Astrocyte (in vitro differentiated cells and primary cell): ENCODE results near the gene TLE1. TPM values are rescaled to one million over a fixed set of nuclear protein-coding genes. Genes with fewer than 3 reads are reported as not detected.

Source experiments
- DNase-seq: peaks from one replicate; pipeline ENCODE4 v3.0.0-alpha.2; 2010; ENCODE audit warnings: low read depth
- FAIRE-seq: peaks from 2 replicates; lab custom pipeline; 2011; peaks lifted over from hg19 to GRCh38; lab: Jason Lieb, UNC
- H2AFZ ChIP-seq: 2 replicates; pipeline ENCODE4 v1.6.0; 2012; ENCODE audit warnings: low read depth, low read length, inconsistent platforms
- H3K27ac ChIP-seq: 2 replicates; pipeline ENCODE4 v1.5.1; 2011; ENCODE audit warnings: low read depth, low read length, inconsistent platforms
- H3K27me3 ChIP-seq: 2 replicates; pipeline ENCODE4 v1.6.0; 2011; ENCODE audit warnings: low read length, inconsistent platforms; ENCODE audit not compliant: insufficient read depth
- H3K36me3 ChIP-seq: 2 replicates; pipeline ENCODE4 v1.5.1; 2011; ENCODE audit warnings: low read length, inconsistent platforms; ENCODE audit not compliant: insufficient read depth
- H3K4me1 ChIP-seq: 2 replicates; pipeline ENCODE4 v1.5.1; 2011; ENCODE audit warnings: low read length, inconsistent platforms; ENCODE audit not compliant: insufficient read depth
- H3K4me2 ChIP-seq: 2 replicates; pipeline ENCODE4 v1.6.0; 2012; ENCODE audit warnings: low read length, inconsistent platforms
- H3K4me3 ChIP-seq: 2 replicates; pipeline ENCODE4 v1.5.1; 2011; ENCODE audit warnings: low read depth, mild to moderate bottlenecking, low read length, inconsistent platforms; ENCODE audit not compliant: insufficient read depth
- H3K79me2 ChIP-seq: 2 replicates; pipeline ENCODE4 v1.6.0; 2012; ENCODE audit warnings: mild to moderate bottlenecking, low read length, inconsistent platforms; ENCODE audit not compliant: insufficient read depth
- H3K9ac ChIP-seq: 2 replicates; pipeline ENCODE4 v1.6.0; 2012; ENCODE audit warnings: mild to moderate bottlenecking, low read length, inconsistent platforms
- H3K9me3 ChIP-seq: 2 replicates; pipeline ENCODE4 v1.5.1; 2012; ENCODE audit warnings: low read depth, mild to moderate bottlenecking, low read length, inconsistent platforms; ENCODE audit not compliant: insufficient read depth
- H4K20me1 ChIP-seq: 2 replicates; pipeline ENCODE4 v1.6.0; 2012; ENCODE audit warnings: low read length, inconsistent platforms; ENCODE audit not compliant: insufficient read depth
- H3K27ac Mint-ChIP-seq: one replicate; pipeline ENCODE4 v1.8.0; 2021; ENCODE audit warnings: mild to moderate bottlenecking, mixed read lengths; ENCODE audit not compliant: unreplicated experiment
- H3K27me3 Mint-ChIP-seq: one replicate; pipeline ENCODE4 v1.8.0; 2021; ENCODE audit warnings: low read depth, mixed read lengths; ENCODE audit not compliant: unreplicated experiment
- H3K36me3 Mint-ChIP-seq: one replicate; pipeline ENCODE4 v1.8.0; 2021; ENCODE audit warnings: low read depth, mixed read lengths; ENCODE audit not compliant: unreplicated experiment
- H3K4me1 Mint-ChIP-seq: one replicate; pipeline ENCODE4 v1.8.0; 2021; ENCODE audit warnings: low read depth, mixed read lengths; ENCODE audit not compliant: unreplicated experiment
- H3K4me3 Mint-ChIP-seq: one replicate; pipeline ENCODE4 v1.8.0; 2021; ENCODE audit warnings: mild to moderate bottlenecking, moderate library complexity, mixed read lengths; ENCODE audit not compliant: unreplicated experiment
- H3K9me3 Mint-ChIP-seq: one replicate; pipeline ENCODE4 v1.8.0; 2021; ENCODE audit warnings: mild to moderate bottlenecking, mixed read lengths; ENCODE audit not compliant: unreplicated experiment
- EZH2 ChIP-seq: IDR thresholded peaks from 2 replicates; pipeline ENCODE4 v1.6.1; 2012; ENCODE audit warnings: mild to moderate bottlenecking, low read length, inconsistent platforms; ENCODE audit not compliant: insufficient read depth
- total RNA-seq: library from RNA; stranded (reverse); gene quantifications from 2 replicates; pipeline ENCODE4 v1.2.1, GENCODE V29; 2021
- TF ChIP-seq, protein P1 (sequence below): IDR thresholded peaks from 2 replicates; pipeline ENCODE4 v1.5.1; 2011; ENCODE audit warnings: low read depth, mild to moderate bottlenecking, inconsistent platforms, low read length, moderate library complexity; ENCODE audit not compliant: insufficient read depth

TLE1 gene
- total RNA-seq, 1 donor from 2014 or later = 29.6 TPM

DNA sequence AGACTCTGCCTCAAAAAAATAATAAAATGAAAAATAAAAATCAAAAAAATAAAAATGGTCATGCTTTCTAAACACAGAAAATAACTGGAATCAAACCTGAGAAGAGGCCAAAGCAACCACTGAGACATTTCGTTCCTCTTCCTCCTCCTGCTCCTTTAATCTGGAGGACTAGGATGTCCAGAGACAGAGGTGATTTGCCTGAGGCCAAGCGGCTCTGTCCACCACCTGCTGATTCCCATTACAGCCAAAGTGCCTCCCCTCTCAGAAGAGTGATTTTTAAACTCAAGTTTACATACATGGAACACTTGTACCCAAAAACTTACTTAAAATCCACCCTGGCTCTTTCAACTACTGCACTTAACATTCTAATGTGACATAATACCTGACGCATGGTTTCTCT, 65.6 kb downstream of the TLE1 start:
- FAIRE-seq (no peak), DNase-seq (no peak)
- no peak overlapping the region for H3K9ac ChIP-seq
- H3K4me3 ChIP-seq = no peak overlapping the region
- no peaks in the 10 kb centered on the region for H4K20me1 ChIP-seq
- Mint-ChIP-seq H3K9me3 (no peaks in the 10 kb centered on the region), H3K36me3 (peaks cover 9% of the 10 kb centered on the region), H3K4me1 (peaks cover 23% of the 10 kb centered on the region), H3K4me3 (no peak overlapping the region), H3K27me3 (no peaks in the 10 kb centered on the region), H3K27ac (no peak overlapping the region)
- H3K4me1 ChIP-seq = peaks cover 13% of the 10 kb centered on the region
- no peak overlapping the region for H3K27ac ChIP-seq
- no peak overlapping the region for H2AFZ ChIP-seq
- no peaks in the 10 kb centered on the region for H3K27me3 ChIP-seq
- H3K9me3 ChIP-seq = no peaks in the 10 kb centered on the region
- H3K4me2 ChIP-seq = no peak overlapping the region
- no peak for TF ChIP-seq EZH2
- TF ChIP-seq, protein P1, sequence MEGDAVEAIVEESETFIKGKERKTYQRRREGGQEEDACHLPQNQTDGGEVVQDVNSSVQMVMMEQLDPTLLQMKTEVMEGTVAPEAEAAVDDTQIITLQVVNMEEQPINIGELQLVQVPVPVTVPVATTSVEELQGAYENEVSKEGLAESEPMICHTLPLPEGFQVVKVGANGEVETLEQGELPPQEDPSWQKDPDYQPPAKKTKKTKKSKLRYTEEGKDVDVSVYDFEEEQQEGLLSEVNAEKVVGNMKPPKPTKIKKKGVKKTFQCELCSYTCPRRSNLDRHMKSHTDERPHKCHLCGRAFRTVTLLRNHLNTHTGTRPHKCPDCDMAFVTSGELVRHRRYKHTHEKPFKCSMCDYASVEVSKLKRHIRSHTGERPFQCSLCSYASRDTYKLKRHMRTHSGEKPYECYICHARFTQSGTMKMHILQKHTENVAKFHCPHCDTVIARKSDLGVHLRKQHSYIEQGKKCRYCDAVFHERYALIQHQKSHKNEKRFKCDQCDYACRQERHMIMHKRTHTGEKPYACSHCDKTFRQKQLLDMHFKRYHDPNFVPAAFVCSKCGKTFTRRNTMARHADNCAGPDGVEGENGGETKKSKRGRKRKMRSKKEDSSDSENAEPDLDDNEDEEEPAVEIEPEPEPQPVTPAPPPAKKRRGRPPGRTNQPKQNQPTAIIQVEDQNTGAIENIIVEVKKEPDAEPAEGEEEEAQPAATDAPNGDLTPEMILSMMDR = no peak
- H3K36me3 ChIP-seq = peaks cover 4% of the 10 kb centered on the region
- no peaks in the 10 kb centered on the region for H3K79me2 ChIP-seq

DNA sequence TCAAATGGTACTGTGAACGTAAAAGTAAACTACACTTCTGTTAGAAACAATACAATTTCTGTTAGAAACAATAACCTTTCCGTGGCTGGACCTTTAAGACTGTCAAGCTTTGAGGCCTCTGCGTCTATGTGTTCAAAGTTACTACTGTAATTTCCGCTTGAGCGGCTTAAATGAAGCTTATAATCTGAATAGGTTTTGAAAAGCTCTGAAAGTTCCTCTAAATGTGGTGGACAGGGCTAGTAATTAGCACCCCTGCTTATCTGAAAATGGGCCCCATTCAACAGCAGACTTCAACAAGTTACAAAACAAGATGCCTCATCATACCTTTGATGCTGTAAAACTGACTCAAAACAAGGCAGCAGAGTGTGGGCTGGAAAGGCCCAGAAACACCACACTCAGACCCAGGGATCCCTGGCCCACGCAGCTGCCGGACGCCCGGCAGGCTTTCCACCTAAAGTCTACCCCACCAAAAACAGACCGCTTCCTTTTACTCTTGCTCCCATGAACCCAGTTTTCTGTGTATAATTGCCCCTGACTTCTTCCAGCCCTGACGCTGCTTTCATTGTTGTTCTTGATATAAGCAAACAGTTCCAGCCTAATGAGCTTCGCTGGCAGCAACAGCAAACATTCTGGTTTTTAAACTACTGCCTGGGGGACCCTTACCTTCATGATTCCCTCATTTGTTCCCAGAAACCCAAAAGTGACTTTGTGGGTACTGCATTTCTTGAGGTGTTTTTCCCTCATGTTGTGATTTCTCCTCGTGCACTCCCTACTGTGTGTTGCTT, 66.7 kb downstream of the TLE1 start:
- no peaks in the 10 kb centered on the region for H3K9me3 ChIP-seq
- H3K4me2 ChIP-seq = no peak overlapping the region
- Mint-ChIP-seq H3K4me3 (no peak overlapping the region), H3K27me3 (no peaks in the 10 kb centered on the region), H3K9me3 (no peaks in the 10 kb centered on the region), H3K27ac (no peak overlapping the region), H3K36me3 (peaks cover 9% of the 10 kb centered on the region), H3K4me1 (peaks cover 18% of the 10 kb centered on the region)
- H2AFZ ChIP-seq = no peak overlapping the region
- peaks cover 13% of the 10 kb centered on the region for H3K4me1 ChIP-seq
- FAIRE-seq = no peak
- H3K27me3 ChIP-seq = no peaks in the 10 kb centered on the region
- DNase-seq = no peak
- H3K4me3 ChIP-seq = no peak overlapping the region
- H3K27ac ChIP-seq = no peak overlapping the region
- no peak overlapping the region for H3K9ac ChIP-seq
- H3K79me2 ChIP-seq = no peaks in the 10 kb centered on the region
- TF ChIP-seq, protein P1 = no peak
- no peak for TF ChIP-seq EZH2
- no peaks in the 10 kb centered on the region for H4K20me1 ChIP-seq
- H3K36me3 ChIP-seq = peaks cover 4% of the 10 kb centered on the region

- Mint-ChIP-seq H3K36me3 (peaks cover 9% of the 10 kb centered on the region), H3K27me3 (no peaks in the 10 kb centered on the region), H3K9me3 (no peaks in the 10 kb centered on the region), H3K4me3 (no peak overlapping the region), H3K4me1 (peaks cover 18% of the 10 kb centered on the region), H3K27ac (no peak overlapping the region)
- TF ChIP-seq, protein P1 = no peak
- TF ChIP-seq EZH2 = no peak
- no peaks in the 10 kb centered on the region for H3K9me3 ChIP-seq
- DNase-seq = no peak
- H4K20me1 ChIP-seq = no peaks in the 10 kb centered on the region
- no peak overlapping the region for H3K4me2 ChIP-seq
- peaks cover 4% of the 10 kb centered on the region for H3K36me3 ChIP-seq
- H3K4me3 ChIP-seq = no peak overlapping the region
- H3K27ac ChIP-seq = no peak overlapping the region
- no peaks in the 10 kb centered on the region for H3K79me2 ChIP-seq
- H3K9ac ChIP-seq = no peak overlapping the region
- peaks cover 13% of the 10 kb centered on the region for H3K4me1 ChIP-seq
- no peak overlapping the region for H2AFZ ChIP-seq
- no peak for FAIRE-seq
- H3K27me3 ChIP-seq = no peaks in the 10 kb centered on the region
Observed at GRCh38 chr9:81621785-81622259, 67.5 kb downstream of the TLE1 start.
